Measurements from ENCODE around the gene FBXW2. TPM values are rescaled to one million over a fixed set of nuclear protein-coding genes. Genes with fewer than 3 reads are reported as not detected.

Gene FBXW2
- total RNA-seq, result 28.9 and 31.5 TPM in 2 replicates

GRCh38 chr9:120792898-120793765 is at the start of gene FBXW2:
FBXW2 (minus strand) TSS chr9:120793416; CDS start chr9:120788258, 5,158 bp downstream.

GRCh38 chr9:120714088-120714845 is 78.9 kb downstream of the FBXW2 start, which contains the start of gene MEGF9:
MEGF9 (minus strand) TSS chr9:120714470; CDS start chr9:120714358, 112 bp downstream.

Other genes starting within 250 kb of the FBXW2 start
- gene CDK5RAP2, start 213.2 kb downstream of the FBXW2 start, total RNA-seq, result 13.8 and 39.9 TPM in 2 replicates
- gene MEGF9, start 78.9 kb downstream of the FBXW2 start, total RNA-seq, result 3.1 and 9.0 TPM in 2 replicates
- 21.0 and 50.3 TPM in 2 replicates for gene PSMD5, start 49.5 kb upstream of the FBXW2 start, total RNA-seq
- 20.1 and 67.6 TPM in 2 replicates for gene PHF19, start 83.8 kb upstream of the FBXW2 start, total RNA-seq
- 1.1 and 1.7 TPM in 2 replicates for gene TRAF1, start 133.4 kb upstream of the FBXW2 start, total RNA-seq

Measured in placental pericyte (primary cell).